LNCAP (cell line): ENCODE results near the gene NUCB2.

Experiments
- CTCF ChIP-seq: fragments of 450-650 bp; IDR thresholded peaks from 2 replicates; pipeline ENCODE4 v1.5.1; 2017; ENCODE audit warnings: mild to moderate bottlenecking

NUCB2 gene

GRCh38 chr11:17250561-17251350 lies 25.8 kb upstream of the NUCB2 start:
- no peak for TF ChIP-seq CTCF

GRCh38 chr11:17252704-17253103 lies 23.8 kb upstream of the NUCB2 start:
- no peak for TF ChIP-seq CTCF

- no peak for TF ChIP-seq CTCF
Observed at GRCh38 chr11:17256512-17256911, 20.0 kb upstream of the NUCB2 start.

GRCh38 chr11:17257196-17257595 lies 19.3 kb upstream of the NUCB2 start:
- TF ChIP-seq CTCF: no peak

- no peak for TF ChIP-seq CTCF
Observed at GRCh38 chr11:17258670-17259069, 17.9 kb upstream of the NUCB2 start.

GRCh38 chr11:17259519-17259918 lies 17.0 kb upstream of the NUCB2 start:
- TF ChIP-seq CTCF: no peak

GRCh38 chr11:17260020-17260419 lies 16.5 kb upstream of the NUCB2 start:
- TF ChIP-seq CTCF: no peak

- no peak for TF ChIP-seq CTCF
Observed at GRCh38 chr11:17263769-17264168, 12.8 kb upstream of the NUCB2 start.
